Kidney epithelial cell (primary cell): Measurements from ENCODE around the gene DPF3. TPM values are rescaled to one million over a fixed set of nuclear protein-coding genes. Genes with fewer than 3 reads are reported as not detected.

Experiments
- DNase-seq: peaks from one replicate; pipeline ENCODE4 v3.0.0-alpha.2; 2010; ENCODE audit warnings: low read depth
- H3K27me3 ChIP-seq: 2 replicates; pipeline ENCODE4 v1.6.0; 2011; ENCODE audit warnings: low read length; ENCODE audit not compliant: control insufficient read depth, insufficient read depth
- H3K36me3 ChIP-seq: 2 replicates; pipeline ENCODE4 v1.5.1; 2011; ENCODE audit warnings: low read length; ENCODE audit not compliant: control insufficient read depth, insufficient read depth
- H3K4me3 ChIP-seq: 2 replicates; pipeline ENCODE4 v1.5.1; 2011; ENCODE audit warnings: low read depth, mild to moderate bottlenecking, control low read depth, low read length
- CTCF ChIP-seq: IDR thresholded peaks from 2 replicates; pipeline ENCODE4 v1.5.1; 2011; ENCODE audit warnings: mild to moderate bottlenecking, moderate library complexity, low read length, control low read depth, inconsistent platforms; ENCODE audit not compliant: insufficient read depth, poor library complexity, severe bottlenecking
- total RNA-seq: library from RNA; depleted of rRNA; stranded (reverse); fragments of >200 nt; gene quantifications from 2 replicates; pipeline ENCODE4 v1.2.3, GENCODE V29; 2015

The DPF3 gene
- total RNA-seq, 1 donor from 2014 or later = 0.79 TPM

- H3K4me3 ChIP-seq = no peak overlapping the region
- no peaks in the 10 kb centered on the region for H3K27me3 ChIP-seq
- no peak for DNase-seq
- H3K36me3 ChIP-seq = no peaks in the 10 kb centered on the region
- TF ChIP-seq CTCF = no peak
These were observed 261.2 kb downstream of the DPF3 start for GRCh38 chr14:72632727-72633126.

GRCh38 chr14:72631401-72631800, 262.5 kb downstream of the DPF3 start:
- TF ChIP-seq CTCF = no peak
- no peak for DNase-seq
- Histone ChIP-seq H3K4me3 (no peak overlapping the region), H3K36me3 (no peaks in the 10 kb centered on the region), H3K27me3 (no peaks in the 10 kb centered on the region)

- no peaks in the 10 kb centered on the region for H3K27me3 ChIP-seq
These were observed 263.5 kb downstream of the DPF3 start for GRCh38 chr14:72630374-72630773.

GRCh38 chr14:72629534-72629933, 264.4 kb downstream of the DPF3 start:
- H3K27me3 ChIP-seq = no peaks in the 10 kb centered on the region
- no peak overlapping the region for H3K4me3 ChIP-seq
- TF ChIP-seq CTCF = no peak
- no peak for DNase-seq
- H3K36me3 ChIP-seq = no peaks in the 10 kb centered on the region

More at GRCh38 chr14:72630374-72630773, 263.5 kb downstream of the DPF3 start:
- Histone ChIP-seq H3K4me3 (no peak overlapping the region), H3K36me3 (no peaks in the 10 kb centered on the region)
- no peak for DNase-seq
- no peak for TF ChIP-seq CTCF

- Histone ChIP-seq H3K36me3 (no peaks in the 10 kb centered on the region), H3K4me3 (no peak overlapping the region), H3K27me3 (no peaks in the 10 kb centered on the region)
- no peak for DNase-seq
- no peak for TF ChIP-seq CTCF
These were observed 268.2 kb downstream of the DPF3 start for GRCh38 chr14:72625689-72626088.

- no peak for TF ChIP-seq CTCF
- DNase-seq = no peak
- H3K4me3 ChIP-seq = no peak overlapping the region
- no peaks in the 10 kb centered on the region for H3K27me3 ChIP-seq
- H3K36me3 ChIP-seq = no peaks in the 10 kb centered on the region
These were observed 272.4 kb downstream of the DPF3 start for GRCh38 chr14:72621387-72622065.
